ENCODE data around the gene HIBADH.

Gene HIBADH

DNA sequence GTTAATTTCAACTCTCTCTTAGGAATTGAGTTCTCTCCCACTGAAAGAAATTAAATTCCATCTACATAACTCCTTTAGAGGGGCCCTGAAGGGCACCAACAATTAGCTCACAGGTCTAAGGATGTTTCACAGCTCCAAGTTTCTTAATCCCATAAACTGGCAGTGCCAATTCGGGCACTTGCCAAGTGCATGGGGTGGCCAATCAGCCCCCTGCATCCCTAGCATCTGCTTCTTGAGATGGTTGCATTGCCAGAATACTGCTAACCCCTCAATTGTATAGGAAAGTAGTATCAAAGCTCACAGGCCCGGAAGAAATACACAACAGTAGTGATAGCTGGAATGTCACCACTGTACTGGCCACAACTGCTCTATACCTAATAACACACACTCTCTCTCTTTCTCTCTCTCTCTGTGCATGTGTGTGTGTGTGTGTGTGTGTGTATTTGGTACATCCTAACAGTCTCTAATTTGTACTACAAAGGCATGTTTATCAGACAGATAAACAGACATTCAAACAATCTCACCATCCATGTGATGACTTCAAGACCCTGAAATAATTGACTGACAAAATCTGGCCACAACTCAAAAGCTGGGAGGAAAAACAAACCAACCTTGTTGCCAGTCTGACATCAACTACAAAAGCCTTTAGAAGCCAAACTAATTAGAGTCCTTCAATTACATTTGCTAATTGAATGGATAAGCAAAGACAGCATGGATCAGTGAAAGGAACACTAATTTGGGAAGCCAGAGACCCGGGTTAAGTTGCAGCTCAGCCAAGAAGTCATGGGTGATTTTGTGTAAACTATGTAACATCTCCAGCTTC, 27.8 kb downstream of the HIBADH start:
- DNase-seq, result no peak

DNA sequence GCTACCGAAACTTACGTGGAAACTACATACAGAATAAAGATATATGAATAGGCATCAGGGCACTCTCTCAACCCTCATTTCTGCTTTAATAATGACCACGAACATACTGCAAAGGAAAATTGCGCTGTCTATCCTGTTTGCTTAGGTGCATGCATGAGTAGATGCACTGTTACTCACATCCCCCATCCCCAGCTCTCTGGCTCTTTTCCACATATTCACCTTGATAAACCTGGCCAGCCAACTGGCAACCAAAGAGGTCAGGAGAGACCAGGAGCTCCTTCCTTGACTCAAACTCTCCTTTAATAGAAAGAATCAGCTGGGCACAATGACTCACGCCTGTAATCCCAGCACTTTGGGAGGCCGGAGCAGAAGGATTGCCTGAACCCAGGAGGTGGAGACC, 29.6 kb downstream of the HIBADH start:
- DNase-seq, result no peak

GRCh38 chr7:27631391-27631790, 31.3 kb downstream of the HIBADH start:
- no peak for DNase-seq

GRCh38 chr7:27627146-27627545, 35.5 kb downstream of the HIBADH start:
- no peak for DNase-seq

DNA sequence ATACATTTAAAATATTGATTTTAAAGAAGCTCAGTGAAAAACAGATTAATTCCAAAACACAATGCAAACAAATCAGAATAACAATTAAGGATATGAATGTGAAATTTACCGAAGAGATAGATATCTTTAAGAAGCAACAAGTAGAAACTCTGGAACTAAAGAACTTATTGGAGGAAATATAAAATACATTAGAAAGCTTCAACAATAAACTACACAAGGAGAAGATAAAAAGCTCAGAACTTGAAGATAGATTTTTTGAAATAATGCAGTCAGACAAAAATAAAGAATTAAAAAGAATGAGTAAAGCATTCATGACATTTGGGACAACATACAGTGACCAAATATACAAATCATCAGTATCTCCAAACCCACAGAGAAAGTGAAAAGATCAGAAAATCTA, 43.2 kb downstream of the HIBADH start:
- DNase-seq, result no peak

DNA sequence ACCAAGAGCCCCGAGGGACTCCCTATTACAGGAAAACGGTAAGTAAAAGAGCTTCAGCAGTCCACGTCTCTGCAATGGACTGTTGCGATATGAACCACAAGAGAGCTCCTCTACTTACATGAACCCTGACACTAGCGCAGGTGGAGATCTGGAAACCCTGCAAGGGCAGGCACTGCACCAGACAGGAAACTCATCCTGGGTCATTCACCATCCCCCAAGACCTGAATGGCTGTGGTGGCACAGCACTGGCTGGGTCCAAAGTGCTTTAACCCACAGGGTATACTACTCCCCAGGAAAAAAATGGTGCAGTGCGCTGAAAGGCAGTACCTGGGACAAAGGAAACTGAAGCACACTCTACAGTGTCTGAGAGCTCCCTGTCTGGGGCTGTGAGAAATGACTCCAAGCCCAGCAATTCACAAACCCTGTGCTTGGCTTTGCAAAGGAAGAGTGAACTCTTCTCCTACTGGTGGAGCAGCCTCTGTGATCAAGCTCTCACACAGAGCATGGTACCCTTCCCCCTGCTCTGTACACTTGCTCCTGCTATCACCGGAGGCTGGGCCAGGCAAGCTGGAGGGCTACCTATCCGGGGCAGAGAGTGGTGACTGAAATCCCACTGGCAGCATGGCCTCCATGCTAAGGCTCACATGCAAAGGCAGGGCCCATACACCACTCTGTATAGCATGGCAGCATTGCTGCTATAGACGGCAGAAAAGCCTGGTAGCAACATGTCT, 44.9 kb downstream of the HIBADH start:
- DNase-seq, result no peak

DNA sequence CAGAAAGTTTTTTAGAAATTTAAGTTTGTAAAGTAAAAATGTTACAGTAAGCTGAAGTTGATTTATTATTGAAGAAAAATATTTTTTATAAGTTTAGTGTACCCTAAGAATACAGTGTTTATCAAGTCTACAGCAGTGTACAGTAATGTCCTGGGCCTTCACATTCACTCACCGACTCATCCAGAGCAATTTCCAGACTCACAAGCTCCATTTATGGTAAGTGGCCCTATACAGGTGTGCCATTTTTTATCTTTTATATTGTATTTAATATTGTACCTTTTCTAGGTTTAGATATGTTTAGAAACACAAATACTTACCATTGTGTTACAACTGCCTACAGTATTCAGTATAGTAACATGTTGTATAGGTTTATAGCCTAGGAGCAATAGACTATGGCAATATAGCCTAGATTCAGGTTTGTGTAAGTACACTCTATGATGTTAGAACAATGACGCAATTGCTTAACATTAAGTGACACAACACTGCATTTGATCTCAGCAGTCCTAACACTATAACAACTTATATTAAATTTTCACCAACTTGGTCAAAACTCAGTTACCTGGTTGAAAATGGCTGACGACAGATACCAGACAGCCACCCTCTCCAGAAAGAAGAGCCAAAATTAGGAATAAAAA, 45.7 kb downstream of the HIBADH start:
- DNase-seq, result no peak

- DNase-seq, result no peak
These were observed 46.5 kb downstream of the HIBADH start for GRCh38 chr7:27616186-27616491.

DNA sequence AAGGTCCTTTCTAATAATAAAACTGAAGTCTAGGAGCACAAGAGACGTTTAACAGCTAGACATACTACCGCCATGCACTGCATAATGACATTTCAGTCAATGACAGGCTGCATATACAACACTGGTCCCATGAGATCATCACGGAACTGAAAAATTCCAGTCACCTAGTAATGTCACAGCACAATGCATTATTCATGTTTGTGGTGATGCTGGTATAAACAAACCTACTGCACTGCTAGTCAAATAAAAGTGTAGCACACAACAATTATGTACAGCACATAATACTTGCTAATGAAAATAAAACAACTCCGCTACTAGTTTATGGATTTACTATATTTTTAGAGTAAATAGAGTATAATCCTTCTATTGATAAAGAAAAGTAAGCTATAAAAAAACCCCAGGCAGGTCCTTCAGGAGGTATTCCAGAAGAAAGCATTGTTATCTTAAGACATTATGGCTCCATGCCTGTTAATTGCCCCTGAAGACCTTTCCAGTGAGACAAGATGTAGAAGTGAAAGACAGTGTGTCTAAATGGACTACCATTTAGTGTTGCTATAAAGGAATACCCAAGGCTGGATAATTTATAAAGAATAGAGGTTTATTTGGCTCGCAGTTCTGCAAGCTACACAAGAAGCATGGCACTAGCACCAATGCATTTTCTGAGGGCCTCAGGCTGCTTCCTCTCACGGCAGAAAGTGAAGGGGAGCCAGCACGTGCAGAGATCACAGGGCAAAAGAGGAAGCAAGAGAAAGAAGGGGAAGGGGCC, 47.1 kb downstream of the HIBADH start:
- DNase-seq, result no peak

DNA sequence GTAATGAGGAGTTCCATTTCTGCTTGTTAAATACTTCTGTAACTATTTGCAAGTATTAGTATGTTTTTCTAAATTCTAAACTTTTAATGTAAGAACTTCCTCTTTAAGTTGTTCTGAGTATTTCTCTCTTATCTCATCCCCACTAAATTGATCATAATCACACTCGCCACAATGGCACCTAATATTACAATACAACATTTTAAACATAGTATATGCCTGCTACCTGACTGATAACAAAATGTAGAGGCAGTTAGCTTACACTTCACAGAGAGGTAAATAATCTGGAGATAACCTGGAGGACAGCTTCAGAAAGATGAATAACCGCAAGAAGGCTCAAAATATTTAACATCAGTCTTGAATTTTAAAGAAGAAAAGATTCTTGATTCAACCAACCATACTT, 48.6 kb downstream of the HIBADH start:
- no peak for DNase-seq

- peak; percentile 79 for DNase-seq
These were observed 51.6 kb downstream of the HIBADH start for GRCh38 chr7:27611059-27611458.

GRCh38 chr7:27608776-27609495, 53.7 kb downstream of the HIBADH start:
- DNase-seq, result no peak

GRCh38 chr7:27607210-27607606, 55.5 kb downstream of the HIBADH start:
- DNase-seq, result no peak

- DNase-seq, result peak; percentile 21
These were observed 56.1 kb downstream of the HIBADH start for GRCh38 chr7:27606270-27607209.

DNA sequence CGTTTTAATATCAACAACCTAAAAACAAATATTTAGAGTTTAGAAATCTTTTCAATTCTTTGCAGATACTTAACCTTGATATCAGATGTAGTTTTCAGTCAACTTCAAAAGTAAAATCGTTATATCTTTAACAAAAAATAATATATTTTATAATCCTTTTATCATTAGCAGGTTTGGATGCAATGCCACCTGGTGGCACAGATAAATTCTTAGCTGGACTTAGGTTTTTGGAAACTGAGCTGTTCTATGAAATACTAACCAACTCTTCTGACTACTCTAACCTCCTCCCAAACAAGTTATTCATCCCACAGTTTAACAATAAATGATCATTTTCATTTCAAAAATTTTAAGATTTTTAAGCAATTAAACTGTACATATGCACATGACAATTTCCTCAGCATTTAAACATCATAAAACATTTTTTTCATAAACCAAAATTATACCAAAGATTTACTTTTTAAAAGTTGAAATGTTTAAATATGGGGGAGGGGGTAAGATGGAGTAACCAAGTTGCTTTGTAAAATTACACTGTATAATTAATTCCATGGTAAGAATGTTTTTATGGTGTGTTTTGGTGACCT, 56.9 kb downstream of the HIBADH start:
- no peak for DNase-seq

GRCh38 chr7:27605283-27605682, 57.4 kb downstream of the HIBADH start:
- DNase-seq, result no peak

- DNase-seq, result no peak
These were observed 58.9 kb downstream of the HIBADH start for GRCh38 chr7:27603813-27604212.

GRCh38 chr7:27602766-27603165, 59.9 kb downstream of the HIBADH start:
- DNase-seq, result no peak

DNA sequence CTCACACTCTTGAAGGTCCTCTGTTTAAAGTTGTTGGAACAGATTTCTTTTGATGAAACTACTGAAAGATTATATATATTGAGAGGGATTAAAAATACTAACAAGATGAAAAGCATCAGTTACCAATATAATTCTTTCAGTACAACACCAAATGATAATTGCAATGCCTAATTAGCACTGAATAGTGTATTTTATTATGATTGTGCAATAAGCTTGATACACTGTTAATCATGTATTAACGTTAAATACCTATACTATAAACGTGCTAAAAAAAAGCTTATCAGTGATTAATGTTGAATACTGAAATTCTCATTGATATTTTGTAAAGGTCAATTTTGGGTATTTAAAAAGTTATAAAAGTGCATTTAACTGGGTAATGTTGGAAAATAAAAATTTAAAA, 61.5 kb downstream of the HIBADH start:
- no peak for DNase-seq

DNA sequence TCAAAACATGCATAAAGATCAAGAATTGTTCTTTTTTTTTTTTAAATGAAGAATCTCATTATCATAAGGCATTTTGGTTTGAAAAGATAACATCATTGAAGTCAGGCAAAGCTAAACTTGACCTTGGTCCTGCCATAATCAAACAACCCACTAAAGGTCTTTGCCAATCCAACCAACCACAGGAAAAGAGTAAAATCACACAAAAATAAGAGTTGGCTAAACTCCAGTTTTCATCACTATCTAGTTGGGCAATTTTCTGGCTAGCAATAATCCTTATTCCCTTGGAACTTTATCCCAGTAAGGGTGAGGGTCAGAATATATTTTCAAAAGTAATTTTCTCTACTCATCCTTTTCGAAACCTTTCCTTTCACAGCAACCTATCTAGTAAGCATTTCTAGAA, 62.4 kb downstream of the HIBADH start:
- no peak for DNase-seq

- no peak for DNase-seq
These were observed 67.7 kb downstream of the HIBADH start for GRCh38 chr7:27595009-27595408.

Data from NCI-H1417 treated with DMSO at 0.1 percent for 48 hours (cell line).